ENCODE measurements around the gene TDRD7. TPM values are rescaled to one million over a fixed set of nuclear protein-coding genes. Genes with fewer than 3 reads are reported as not detected.

The TDRD7 gene
- polyA plus RNA-seq, 1 donor (not counting 4 experiments of a cell fraction or from before 2014, with no cell fraction given) = 10.5 TPM

DNA sequence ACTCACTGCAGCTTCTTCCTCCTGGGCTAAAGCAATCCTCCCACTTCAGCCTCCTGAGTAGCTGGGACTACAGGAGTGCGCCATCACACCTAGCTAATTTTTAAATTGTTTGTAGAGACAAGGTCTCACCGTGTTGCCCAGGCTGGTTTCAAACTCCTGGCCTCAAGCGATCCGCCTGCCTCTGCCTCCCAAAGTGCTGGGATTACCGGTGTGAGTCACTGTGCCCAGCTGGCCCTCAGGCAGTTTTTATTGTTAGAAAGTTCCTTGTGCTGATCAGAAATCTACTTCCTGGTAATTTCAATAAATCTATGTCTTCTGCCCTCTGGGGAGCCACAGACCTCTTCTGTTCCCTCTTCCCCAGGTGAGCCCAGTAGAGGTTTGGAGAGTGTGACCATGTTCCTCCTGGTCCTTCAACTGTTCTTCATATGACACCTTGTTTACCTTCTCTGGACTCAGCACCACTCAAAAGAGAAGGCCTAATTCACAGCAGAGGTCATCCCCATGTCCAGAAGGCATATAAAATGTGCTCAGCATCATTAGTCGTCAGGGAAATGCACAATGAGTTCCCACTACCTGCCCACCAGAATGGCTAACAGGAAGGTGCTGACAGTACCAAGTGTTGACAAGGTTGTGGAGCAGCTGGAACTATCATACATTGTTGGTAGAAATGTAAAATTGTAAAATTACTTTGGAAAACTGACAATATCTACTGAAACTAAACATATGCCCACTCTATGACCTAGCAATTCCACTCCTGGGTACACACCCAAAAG lies 99.9 kb downstream of the TDRD7 start:
- TF ChIP-seq, protein P1, sequence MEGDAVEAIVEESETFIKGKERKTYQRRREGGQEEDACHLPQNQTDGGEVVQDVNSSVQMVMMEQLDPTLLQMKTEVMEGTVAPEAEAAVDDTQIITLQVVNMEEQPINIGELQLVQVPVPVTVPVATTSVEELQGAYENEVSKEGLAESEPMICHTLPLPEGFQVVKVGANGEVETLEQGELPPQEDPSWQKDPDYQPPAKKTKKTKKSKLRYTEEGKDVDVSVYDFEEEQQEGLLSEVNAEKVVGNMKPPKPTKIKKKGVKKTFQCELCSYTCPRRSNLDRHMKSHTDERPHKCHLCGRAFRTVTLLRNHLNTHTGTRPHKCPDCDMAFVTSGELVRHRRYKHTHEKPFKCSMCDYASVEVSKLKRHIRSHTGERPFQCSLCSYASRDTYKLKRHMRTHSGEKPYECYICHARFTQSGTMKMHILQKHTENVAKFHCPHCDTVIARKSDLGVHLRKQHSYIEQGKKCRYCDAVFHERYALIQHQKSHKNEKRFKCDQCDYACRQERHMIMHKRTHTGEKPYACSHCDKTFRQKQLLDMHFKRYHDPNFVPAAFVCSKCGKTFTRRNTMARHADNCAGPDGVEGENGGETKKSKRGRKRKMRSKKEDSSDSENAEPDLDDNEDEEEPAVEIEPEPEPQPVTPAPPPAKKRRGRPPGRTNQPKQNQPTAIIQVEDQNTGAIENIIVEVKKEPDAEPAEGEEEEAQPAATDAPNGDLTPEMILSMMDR (optimal IDR thresholded peaks at IDR 0.05 in 1 of 3, IDR thresholded peaks at IDR 0.05 in 1 of 3, conservative IDR thresholded peaks at IDR 0.05 in 1 of 3; ENCODE audit: extremely low read depth in 1 of 3, insufficient read depth in 2 of 3, low read length in 3 of 3) = no peak
- no peak for TF ChIP-seq EZH2 (IDR thresholded peaks at IDR 0.05; ENCODE audit: low read length)
- H3K79me2 ChIP-seq (ENCODE audit: control insufficient read depth, insufficient read depth, low read length) = no peaks in the 10 kb centered on the region
- no peak overlapping the region for H3K4me2 ChIP-seq (ENCODE audit: control insufficient read depth, extremely low read depth, insufficient read depth, low read depth, low read length)
- peak overlapping the region; percentile 55 for H3K27ac ChIP-seq (ENCODE audit: control insufficient read depth, insufficient read depth, low read length)
- H3K9ac ChIP-seq (ENCODE audit: control insufficient read depth, extremely low read depth, insufficient read depth, low read length) = no peak overlapping the region
- peaks cover 5% of the 10 kb centered on the region for H3K4me1 ChIP-seq (ENCODE audit: control insufficient read depth, extremely low read depth, insufficient read depth, low read length)
- no peak for FAIRE-seq
- no peak overlapping the region for H3K4me3 ChIP-seq (ENCODE audit: control insufficient read depth in 2 of 3, extremely low read depth in 1 of 3, insufficient read depth in 2 of 3, low read depth in 1 of 3, low read length in 3 of 3)
- H3K9me1 ChIP-seq (ENCODE audit: control insufficient read depth, extremely low read depth, insufficient read depth, low read length) = no peaks in the 10 kb centered on the region
- no peak overlapping the region for H2AFZ ChIP-seq (ENCODE audit: control insufficient read depth, low read length)
- H4K20me1 ChIP-seq (ENCODE audit: control insufficient read depth, extremely low read depth, insufficient read depth, low read length) = no peaks in the 10 kb centered on the region
- no peak for DNase-seq (ENCODE audit: low read depth, low spot score)
- H3K27me3 ChIP-seq (ENCODE audit: control insufficient read depth, extremely low read depth, insufficient read depth, low read length) = peaks cover 3% of the 10 kb centered on the region
- dilution Hi-C loops (cut with MboI; ENCODE audit: extremely low pct_ligation_motif_present, low sequenced_read_pairs) = no loop called here
- no peaks in the 10 kb centered on the region for H3K36me3 ChIP-seq (ENCODE audit: control insufficient read depth in 2 of 2, extremely low read depth in 1 of 2, insufficient read depth in 2 of 2, low read length in 2 of 2)
- no peaks in the 10 kb centered on the region for H3K9me3 ChIP-seq (ENCODE audit: control insufficient read depth, low read depth, low read length)

GRCh38 chr9:97512966-97513560 lies 101.2 kb downstream of the TDRD7 start:
- Histone ChIP-seq H3K9ac (ENCODE audit: control insufficient read depth, extremely low read depth, insufficient read depth, low read length) (no peak overlapping the region), H3K9me1 (ENCODE audit: control insufficient read depth, extremely low read depth, insufficient read depth, low read length) (no peaks in the 10 kb centered on the region), H3K9me3 (ENCODE audit: control insufficient read depth, low read depth, low read length) (no peaks in the 10 kb centered on the region), H3K4me2 (ENCODE audit: control insufficient read depth, extremely low read depth, insufficient read depth, low read depth, low read length) (no peak overlapping the region), H2AFZ (ENCODE audit: control insufficient read depth, low read length) (no peak overlapping the region), H3K79me2 (ENCODE audit: control insufficient read depth, insufficient read depth, low read length) (no peaks in the 10 kb centered on the region), H4K20me1 (ENCODE audit: control insufficient read depth, extremely low read depth, insufficient read depth, low read length) (no peaks in the 10 kb centered on the region), H3K4me3 (ENCODE audit: control insufficient read depth in 2 of 3, extremely low read depth in 1 of 3, insufficient read depth in 2 of 3, low read depth in 1 of 3, low read length in 3 of 3) (no peak overlapping the region), H3K27ac (ENCODE audit: control insufficient read depth, insufficient read depth, low read length) (no peak overlapping the region), H3K36me3 (ENCODE audit: control insufficient read depth in 2 of 2, extremely low read depth in 1 of 2, insufficient read depth in 2 of 2, low read length in 2 of 2) (no peaks in the 10 kb centered on the region), H3K27me3 (ENCODE audit: control insufficient read depth, extremely low read depth, insufficient read depth, low read length) (peaks cover 5% of the 10 kb centered on the region), H3K4me1 (ENCODE audit: control insufficient read depth, extremely low read depth, insufficient read depth, low read length) (peaks cover 5% of the 10 kb centered on the region)
- dilution Hi-C loops (cut with MboI; ENCODE audit: extremely low pct_ligation_motif_present, low sequenced_read_pairs) = no loop called here
- DNase-seq (ENCODE audit: low read depth, low spot score) = no peak
- no peak for FAIRE-seq
- no peak for TF ChIP-seq EZH2 (IDR thresholded peaks at IDR 0.05; ENCODE audit: low read length)
- TF ChIP-seq, protein P1 (optimal IDR thresholded peaks at IDR 0.05 in 1 of 3, IDR thresholded peaks at IDR 0.05 in 1 of 3, conservative IDR thresholded peaks at IDR 0.05 in 1 of 3; ENCODE audit: extremely low read depth in 1 of 3, insufficient read depth in 2 of 3, low read length in 3 of 3) = no peak

All from keratinocyte (primary cell).